ENCODE data around the gene MAD1L1.

MAD1L1 gene

DNA sequence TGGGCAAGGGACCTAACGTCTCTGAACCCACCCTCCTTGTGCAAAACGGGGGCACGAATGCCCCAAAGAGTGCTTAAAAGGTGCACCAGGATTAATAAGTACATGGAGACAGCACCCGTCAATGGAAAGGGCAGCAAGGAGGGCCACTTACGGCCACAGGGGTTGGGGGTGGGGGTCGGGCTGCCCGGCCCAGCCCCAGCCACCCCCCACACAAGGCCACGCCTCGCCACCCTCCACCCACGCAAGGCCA is 213.4 kb downstream of the MAD1L1 start:
- TF ChIP-seq, protein P1, sequence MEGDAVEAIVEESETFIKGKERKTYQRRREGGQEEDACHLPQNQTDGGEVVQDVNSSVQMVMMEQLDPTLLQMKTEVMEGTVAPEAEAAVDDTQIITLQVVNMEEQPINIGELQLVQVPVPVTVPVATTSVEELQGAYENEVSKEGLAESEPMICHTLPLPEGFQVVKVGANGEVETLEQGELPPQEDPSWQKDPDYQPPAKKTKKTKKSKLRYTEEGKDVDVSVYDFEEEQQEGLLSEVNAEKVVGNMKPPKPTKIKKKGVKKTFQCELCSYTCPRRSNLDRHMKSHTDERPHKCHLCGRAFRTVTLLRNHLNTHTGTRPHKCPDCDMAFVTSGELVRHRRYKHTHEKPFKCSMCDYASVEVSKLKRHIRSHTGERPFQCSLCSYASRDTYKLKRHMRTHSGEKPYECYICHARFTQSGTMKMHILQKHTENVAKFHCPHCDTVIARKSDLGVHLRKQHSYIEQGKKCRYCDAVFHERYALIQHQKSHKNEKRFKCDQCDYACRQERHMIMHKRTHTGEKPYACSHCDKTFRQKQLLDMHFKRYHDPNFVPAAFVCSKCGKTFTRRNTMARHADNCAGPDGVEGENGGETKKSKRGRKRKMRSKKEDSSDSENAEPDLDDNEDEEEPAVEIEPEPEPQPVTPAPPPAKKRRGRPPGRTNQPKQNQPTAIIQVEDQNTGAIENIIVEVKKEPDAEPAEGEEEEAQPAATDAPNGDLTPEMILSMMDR (conservative IDR thresholded peaks at IDR 0.05) = no peak
- no peak for TF ChIP-seq ZFX (IDR thresholded peaks at IDR 0.05)
- no peak overlapping the region for H3K27ac ChIP-seq

DNA sequence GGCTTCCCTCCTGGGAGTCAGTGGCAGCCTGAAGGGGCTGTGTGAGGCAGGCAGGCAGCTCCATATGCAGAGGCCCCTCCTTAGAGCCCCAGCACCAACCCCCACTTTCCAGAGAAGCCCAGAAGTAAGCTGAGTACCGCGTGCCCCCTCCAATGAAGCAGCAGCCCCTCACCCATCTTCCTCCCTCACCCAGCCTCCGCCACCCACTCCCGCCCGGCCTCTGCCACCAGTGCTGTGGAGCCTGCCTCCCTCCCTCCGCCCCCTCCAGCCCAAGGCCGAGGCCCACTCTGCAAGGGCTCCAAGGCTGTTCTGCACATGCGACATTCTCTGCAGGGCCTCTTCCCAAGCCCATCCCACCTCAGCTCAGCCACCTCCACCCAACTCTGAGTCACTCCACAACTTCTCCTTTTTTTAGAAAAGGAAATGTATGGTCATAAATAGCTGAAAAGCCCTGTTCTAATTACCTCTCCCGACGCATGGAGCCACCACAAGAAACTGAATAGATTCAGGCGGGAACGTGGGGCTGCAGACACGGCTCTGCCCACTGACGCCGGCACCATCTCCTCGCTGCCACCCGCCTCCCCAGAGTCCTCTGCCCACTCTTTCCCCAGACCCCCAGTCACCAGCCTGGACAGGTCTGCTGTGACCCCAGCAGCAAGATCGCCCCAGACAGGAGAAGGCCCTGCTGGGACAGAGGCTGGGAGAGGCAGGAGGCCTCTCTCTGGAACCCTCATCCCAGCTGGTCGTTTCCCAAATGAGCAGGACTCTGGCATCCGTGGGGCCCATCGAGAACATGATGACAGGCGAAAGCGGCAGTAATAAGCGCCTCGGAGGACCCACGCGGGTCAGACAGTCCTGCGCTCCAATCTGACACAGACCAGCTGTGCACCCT is 213.9 kb downstream of the MAD1L1 start:
- TF ChIP-seq, protein P1 (conservative IDR thresholded peaks at IDR 0.05) = no peak
- TF ChIP-seq ZFX (IDR thresholded peaks at IDR 0.05) = no peak
- H3K27ac ChIP-seq = no peak overlapping the region

DNA sequence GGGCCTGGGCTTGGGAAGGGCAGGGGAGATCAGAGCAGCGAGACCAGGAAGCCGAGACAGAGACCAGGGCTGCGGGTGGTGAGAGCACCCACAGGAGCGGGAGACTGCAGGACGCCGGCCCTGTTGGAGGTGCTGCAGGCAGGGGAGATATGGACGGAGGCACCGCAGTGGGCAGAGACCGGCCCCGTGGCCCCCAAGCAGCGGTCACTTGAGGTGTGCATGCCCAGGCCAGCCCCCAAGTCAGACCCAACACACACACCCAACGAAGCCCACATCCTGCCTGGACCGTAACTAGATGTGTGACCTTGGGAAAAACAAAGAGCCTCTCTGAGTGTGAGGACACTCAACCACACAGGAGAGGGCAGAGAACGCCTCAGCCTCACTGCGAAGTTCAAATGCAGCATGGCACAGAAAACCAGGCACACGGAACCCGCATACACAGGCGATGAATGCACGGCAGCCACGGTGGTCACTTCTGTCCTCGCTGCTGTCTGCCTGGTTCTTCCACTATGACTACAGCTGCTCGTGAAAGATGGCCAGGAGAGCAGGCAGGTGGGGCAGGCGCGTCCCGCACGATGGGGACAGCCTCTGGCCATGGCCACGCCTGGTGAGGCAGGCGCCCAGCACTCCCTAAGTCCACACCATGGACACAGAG is 214.7 kb downstream of the MAD1L1 start:
- TF ChIP-seq, protein P1 (conservative IDR thresholded peaks at IDR 0.05) = no peak
- TF ChIP-seq ZFX (IDR thresholded peaks at IDR 0.05) = no peak
- H3K27ac ChIP-seq = no peak overlapping the region

DNA sequence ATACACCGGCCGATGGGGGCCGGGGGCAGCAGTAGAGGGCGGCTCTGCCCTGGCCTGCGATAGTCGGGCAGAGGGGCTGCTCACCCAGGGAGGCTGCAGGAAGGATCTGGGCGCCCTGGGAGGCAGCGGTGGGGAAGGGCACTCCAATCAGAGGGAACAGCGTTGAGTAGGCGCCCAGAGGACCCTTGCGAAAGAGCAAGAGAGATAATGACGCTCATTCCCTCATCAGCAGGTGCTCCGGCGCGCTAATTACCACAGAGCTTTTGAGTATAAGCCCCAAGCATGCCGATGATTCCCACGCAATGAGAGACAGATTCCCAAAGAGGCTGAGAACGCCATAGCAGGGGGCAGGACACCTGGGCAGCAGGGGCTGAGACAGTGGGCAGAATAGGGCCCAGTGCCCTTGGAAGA is 215.3 kb downstream of the MAD1L1 start:
- H3K27ac ChIP-seq = no peak overlapping the region
- TF ChIP-seq ZFX (IDR thresholded peaks at IDR 0.05) = no peak
- TF ChIP-seq, protein P1 (conservative IDR thresholded peaks at IDR 0.05) = no peak

DNA sequence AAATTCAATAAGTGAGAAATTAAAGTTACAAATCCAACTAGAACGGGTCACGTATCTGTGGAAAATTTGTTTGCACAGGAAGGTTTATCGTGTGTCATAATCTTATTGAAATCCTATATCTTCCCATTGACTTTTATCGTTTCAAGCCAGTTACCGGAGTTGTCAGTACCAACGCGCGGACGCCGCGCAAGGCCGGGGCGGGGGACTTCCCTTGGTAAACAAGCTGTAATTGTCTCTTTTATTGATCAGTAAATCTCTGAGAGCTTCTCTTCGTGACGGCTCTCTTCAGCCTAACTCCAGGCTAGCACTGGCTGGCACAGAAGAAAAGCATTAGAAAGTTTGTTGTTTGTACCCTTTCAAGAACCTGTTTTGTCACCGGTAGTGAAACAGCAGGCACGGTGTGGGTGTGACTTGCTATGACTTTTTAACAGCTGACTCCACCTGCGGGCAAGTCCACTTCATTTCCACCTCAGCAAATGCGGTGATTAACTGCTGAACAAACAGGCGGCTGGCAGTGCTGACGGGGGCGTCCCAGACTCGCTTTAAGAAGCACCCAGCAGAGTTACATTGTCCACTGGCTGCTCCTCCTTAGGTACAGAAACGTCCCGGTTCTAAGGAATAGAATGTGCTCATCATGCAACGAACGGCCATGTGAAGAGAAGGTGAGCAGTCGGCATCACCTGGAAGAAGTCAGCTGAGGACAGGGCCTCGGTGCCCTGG is 215.8 kb downstream of the MAD1L1 start:
- TF ChIP-seq, protein P1 (conservative IDR thresholded peaks at IDR 0.05) = no peak
- no peak for TF ChIP-seq ZFX (IDR thresholded peaks at IDR 0.05)
- no peak overlapping the region for H3K27ac ChIP-seq

DNA sequence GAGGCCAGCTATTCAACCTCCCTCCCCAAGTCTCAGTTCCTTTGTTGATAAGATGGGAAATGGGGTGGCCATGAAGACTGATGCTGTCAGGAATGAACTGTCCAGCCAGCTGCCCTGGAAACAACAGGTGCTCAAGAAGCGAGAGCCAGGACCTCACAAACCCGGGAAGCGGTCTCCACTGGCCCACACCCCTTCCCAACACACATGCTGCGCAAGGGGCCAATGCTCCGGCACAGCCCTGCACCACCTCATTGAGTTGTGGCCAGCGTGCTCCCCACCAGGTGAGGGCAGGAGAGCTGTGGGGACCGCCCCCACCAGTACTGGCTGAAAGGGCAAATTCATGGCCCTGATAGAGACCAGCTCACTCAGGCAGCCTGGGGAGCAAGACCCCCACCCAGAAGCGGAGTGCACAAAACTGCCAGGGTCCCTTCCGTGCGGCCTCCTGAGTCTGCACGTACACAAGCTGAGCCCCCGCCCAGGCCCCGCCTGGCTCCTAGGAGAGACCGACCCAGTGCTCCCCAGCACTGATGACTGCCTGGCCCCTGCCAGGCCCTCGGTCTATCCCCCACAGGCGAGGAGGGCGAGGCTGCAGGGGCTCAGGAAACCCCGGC is 216.6 kb downstream of the MAD1L1 start:
- no peak overlapping the region for H3K27ac ChIP-seq
- no peak for TF ChIP-seq ZFX (IDR thresholded peaks at IDR 0.05)
- TF ChIP-seq, protein P1 (conservative IDR thresholded peaks at IDR 0.05) = no peak

All from C4-2B (cell line).